Heart left ventricle (tissue), 13 donors: Measurements from ENCODE around the gene SCAMP4.

ENCODE experiments used
- CTCF ChIP-seq, 12 donors: fragments of 200-600 bp; sonication (generic) in 4 of 12; IDR thresholded peaks; one replicate each; pipeline versions ENCODE4 v1.5.0 to v1.8.0; 2018 to 2022; ENCODE audit warnings: antibody characterized with exemption in 12 of 12, mild to moderate bottlenecking in 5 of 12
- POLR2A ChIP-seq, 2 donors: fragments of 450-650 bp; IDR thresholded peaks; one replicate each; pipeline ENCODE4 v1.6.1; 2017; ENCODE audit warnings: antibody characterized with exemption in 2 of 2, mild to moderate bottlenecking in 2 of 2, moderate library complexity in 2 of 2
- donor health status: ischemic (EF 13 %, LVEDD 7.1; RV severe dilation, severe dysfunction).
- donor health status: DM: no; HTN: yes; CAD: no.
- donor health status: DM: no; HTN: no; CAD: no.
- donor health status: ischemic (EF 25% LVEDD 6.9; RV normal size, moderate dysfunction).
- donor health status: ischemic (EF 25% LVEDD 5.7; RV mildly dilated, moderate dysfunction).
- donor health status: ischemic (EF 35%, LVEDD 5.7; RV mildly dilated, moderate dysfunction).
- donor health status: nonischemic (EF 11% LVEDD 7.7; RV severe dilation, severe dysfunction).
- donor health status: DM: yes; HTN: yes; CAD: no.
- donor health status: PGD.
- donor health status: ischemic (EF 29% LVEDD 5.4; RV normal size, mild dysfunction).
- donor health status: nonischemic (EF 23%, LVEDD 6.1; RV moderate dilation, normal function).

GRCh38 chr19:1865172-1866010 is 39.8 kb upstream of the SCAMP4 start:
- TF ChIP-seq POLR2A (IDR thresholded peaks at IDR 0.05) (no peak), CTCF (IDR thresholded peaks at IDR 0.05) (no peak)
